ENCODE measurements around the gene ADAMTS14. TPM values are rescaled to one million over a fixed set of nuclear protein-coding genes. Genes with fewer than 3 reads are reported as not detected.

Gene ADAMTS14
- total RNA-seq, 1 donor from 2014 or later: 0.61 TPM

DNA sequence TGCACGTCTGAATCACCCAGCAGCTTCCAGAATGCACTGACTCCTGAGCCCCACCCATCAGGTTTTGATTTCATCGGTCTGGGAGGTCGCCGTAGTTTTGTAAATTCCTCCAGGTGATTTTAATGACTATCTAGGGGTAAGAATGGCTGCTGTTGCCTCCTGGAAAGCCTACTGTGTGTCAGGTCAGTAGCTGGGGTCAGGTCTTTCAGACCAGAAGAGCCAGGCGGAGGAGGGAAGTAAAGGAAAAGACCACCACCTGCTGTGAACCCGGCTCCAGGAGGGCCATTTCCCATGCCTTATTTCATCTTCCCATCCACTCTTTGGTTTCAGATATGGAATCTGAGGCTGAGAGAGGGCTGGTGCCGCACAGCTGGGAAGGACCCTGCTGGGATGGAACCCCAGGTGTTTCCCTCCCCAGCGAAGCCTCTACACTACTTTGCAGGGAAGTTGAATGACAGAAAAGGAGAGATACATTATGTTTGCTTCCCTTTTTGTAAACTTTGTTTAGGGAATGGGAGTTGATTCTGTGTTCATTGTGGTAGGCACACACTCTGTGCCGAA lies 19.8 kb downstream of the ADAMTS14 start:
- DNase-seq (ENCODE audit: low spot score): no peak

DNA sequence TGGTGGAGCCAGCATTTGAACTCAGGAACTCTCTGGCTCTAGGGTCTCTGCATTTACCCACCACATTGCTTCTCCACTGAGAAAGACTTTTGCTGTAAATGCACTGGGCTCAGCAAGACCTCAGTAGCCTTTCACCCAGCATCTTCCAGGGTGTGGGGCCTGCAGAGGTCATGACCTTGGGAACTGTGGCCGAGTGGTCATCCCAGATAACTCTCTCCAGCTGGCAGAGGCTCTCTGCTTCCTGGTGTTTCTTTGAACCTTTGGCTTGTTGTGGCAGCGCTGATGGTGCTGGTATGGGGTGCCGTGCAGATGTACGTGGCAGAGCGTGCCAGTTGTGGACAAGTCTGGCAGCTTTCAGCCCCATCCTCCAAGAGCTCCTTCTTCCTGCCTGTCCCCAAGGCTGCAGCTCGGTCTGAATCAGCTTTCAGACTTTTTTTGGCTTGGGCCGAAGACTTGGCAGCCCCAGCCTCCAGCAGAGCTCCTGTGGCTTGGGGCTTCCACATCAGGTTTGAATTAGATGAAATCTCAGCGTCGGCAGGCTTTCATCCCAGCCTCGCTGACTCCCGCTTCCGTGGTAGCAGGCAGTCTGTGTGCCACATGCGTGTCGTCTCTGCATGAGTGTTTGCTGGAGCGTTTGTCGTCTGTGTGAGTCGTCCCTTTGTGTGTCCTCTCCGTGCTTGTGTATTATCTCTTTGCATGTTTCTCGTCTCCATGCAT lies 21.5 kb downstream of the ADAMTS14 start:
- no peak for DNase-seq (ENCODE audit: low spot score)

GRCh38 chr10:70694418-70695141 lies 22.3 kb downstream of the ADAMTS14 start:
- no peak for DNase-seq (ENCODE audit: low spot score)

DNA sequence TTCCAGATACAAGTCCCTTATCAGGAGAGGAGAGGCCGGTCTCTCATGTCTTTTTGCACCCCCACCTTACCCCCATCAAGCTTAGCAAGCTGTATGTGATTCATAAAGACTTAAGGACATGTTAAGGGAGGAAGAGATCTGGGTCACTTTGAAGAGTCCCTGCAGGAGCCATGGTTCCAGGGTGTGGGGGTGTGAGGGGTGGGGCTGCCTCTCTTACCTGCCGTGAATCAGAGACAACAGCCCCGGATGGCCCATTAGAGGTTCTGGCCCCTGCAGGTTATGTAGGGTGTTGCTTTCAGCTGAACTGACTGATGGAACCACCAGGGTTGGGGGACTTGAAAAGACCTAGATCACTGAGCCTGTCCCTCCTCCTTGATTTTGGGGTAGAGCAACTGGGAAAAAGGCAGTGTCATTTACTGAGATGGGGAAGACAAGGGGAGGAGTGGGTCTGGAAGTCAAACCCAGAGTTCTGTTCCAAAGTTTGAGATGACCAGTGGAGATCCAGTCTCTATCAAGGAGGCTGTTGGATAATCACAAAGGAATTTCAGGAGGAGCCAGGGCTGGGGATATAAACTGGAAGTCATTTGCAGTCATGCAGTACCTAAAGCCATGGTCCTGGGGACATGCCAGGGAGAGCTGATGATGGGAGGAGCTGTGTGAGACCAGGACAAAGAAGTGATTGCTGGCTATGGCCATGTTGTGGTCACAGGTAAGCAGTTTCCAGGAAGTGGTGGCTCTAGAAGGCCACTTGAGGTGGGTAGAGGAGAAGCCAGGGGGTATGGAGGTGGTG lies 23.1 kb downstream of the ADAMTS14 start:
- no peak for DNase-seq (ENCODE audit: low spot score)

- no peak for DNase-seq (ENCODE audit: low spot score)
Observed at GRCh38 chr10:70698211-70698610, 25.9 kb downstream of the ADAMTS14 start.

- DNase-seq (ENCODE audit: low spot score): no peak
Observed at GRCh38 chr10:70699063-70699658, 26.9 kb downstream of the ADAMTS14 start.

- DNase-seq (ENCODE audit: low spot score): no peak
Observed at GRCh38 chr10:70699659-70700174, 27.4 kb downstream of the ADAMTS14 start.

GRCh38 chr10:70702190-70702763 lies 30.0 kb downstream of the ADAMTS14 start:
- no peak for DNase-seq (ENCODE audit: low spot score)

GRCh38 chr10:70704211-70704610 lies 31.9 kb downstream of the ADAMTS14 start:
- DNase-seq (ENCODE audit: low spot score): no peak

DNA sequence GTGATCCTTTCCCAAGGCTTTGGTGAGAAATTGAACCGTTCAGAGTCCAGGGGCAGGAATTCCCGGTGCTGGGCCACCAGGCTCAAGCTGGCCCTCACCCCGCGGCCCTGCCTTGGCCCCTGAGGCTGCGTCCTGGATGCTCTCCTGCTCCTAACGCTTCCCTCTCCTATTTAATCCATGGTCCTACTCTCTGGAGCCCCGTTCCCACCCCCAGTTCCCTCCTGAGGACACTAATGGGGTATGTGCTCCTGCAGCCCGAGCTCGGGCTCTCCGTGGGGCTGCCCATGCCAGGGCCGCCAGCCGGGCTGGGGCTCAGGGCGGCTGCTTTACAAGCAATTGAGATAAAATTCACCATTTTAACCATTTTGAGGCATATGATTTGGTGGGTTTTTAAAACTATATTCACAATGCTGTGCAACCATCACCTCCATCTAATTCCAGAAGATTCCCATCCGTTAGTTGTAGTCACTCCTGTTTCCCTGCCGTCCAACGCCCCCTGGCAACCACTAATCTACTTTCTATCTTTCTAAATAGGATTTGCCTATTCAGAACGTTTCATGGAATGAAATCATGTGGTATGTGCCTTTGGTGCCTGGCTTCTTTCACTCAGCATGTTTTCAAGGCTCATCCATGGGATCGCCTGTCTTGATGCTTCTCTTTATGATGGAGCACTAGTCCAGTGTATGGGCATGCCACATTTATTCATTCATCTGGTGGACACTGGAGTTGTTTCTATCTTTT lies 33.0 kb downstream of the ADAMTS14 start:
- no peak for DNase-seq (ENCODE audit: low spot score)

DNA sequence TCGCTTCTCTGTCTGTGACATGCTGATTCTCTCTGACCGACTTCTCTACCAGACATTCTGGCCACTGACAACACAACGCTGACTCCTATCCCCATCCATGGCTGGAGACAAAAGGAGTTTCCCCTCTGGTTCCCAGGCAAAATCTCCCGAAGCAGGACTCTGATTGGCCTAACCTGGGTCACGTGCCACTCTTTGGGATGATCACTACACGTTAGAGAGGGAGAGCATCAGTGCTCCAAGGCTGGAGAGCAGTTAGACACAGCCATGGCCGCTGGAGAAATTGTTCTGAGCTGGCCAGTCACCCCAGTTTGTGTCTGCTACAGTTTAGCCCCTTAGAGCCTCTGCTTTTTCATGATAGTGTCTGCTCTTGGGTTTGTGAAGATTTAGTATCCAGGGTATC lies 38.9 kb downstream of the ADAMTS14 start:
- no peak for DNase-seq (ENCODE audit: low spot score)

DNA sequence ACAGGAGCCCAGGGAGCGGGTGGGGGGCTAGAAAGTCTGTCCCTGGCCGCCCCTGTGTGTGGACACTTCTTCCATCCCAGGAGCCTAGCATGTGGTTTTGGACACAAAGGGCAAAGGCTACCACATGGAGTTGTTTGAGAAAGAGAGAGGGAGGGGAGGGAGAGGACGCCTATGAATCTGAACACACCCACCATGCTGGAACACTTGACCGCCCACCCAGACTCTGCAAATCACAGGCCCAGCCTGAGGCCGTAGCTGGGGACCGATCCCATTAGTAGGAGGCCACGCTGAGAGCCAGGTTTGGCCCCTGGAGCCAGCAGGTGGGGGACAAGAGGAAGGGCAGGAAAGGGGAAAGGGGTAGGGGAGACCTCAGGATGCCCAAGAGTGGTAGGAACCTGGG lies 39.6 kb downstream of the ADAMTS14 start:
- no peak for DNase-seq (ENCODE audit: low spot score)

DNA sequence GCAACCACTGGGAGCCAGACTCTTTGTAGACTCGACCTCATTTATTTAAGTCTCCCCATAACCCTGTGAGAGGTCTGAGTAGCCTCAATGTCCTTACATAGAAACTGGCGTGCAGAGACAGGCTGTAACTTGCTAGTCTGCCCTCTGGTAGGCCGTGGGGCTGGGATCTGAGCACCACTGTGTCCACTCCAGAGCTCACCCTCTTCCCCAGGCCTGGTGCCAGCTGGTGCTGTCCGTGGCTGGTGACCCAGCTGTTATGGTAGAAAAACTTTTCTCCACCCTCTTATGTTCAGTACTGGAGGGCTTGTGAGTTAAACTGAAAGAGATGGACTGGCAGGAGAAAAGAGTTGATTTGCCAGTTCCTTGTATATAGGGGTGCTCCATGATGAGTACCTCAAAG lies 41.9 kb downstream of the ADAMTS14 start:
- DNase-seq (ENCODE audit: low spot score): no peak

- DNase-seq (ENCODE audit: low spot score): no peak
Observed at GRCh38 chr10:70714951-70715350, 42.6 kb downstream of the ADAMTS14 start.

- DNase-seq (ENCODE audit: low spot score): no peak
Observed at GRCh38 chr10:70715853-70716795, 43.8 kb downstream of the ADAMTS14 start.

- no peak for DNase-seq (ENCODE audit: low spot score)
Observed at GRCh38 chr10:70722820-70723424, 50.6 kb downstream of the ADAMTS14 start.

GRCh38 chr10:70723771-70724170 lies 51.5 kb downstream of the ADAMTS14 start:
- no peak for DNase-seq (ENCODE audit: low spot score)

- DNase-seq (ENCODE audit: low spot score): no peak
Observed at GRCh38 chr10:70726909-70727495, 54.7 kb downstream of the ADAMTS14 start.
